Keratinocyte (primary cell): ENCODE data around the gene SLC34A2. TPM values are rescaled to one million over a fixed set of nuclear protein-coding genes. Genes with fewer than 3 reads are reported as not detected.

Source experiments
- DNase-seq: peaks from one replicate; pipeline ENCODE4 v3.0.0-alpha.2; 2011; ENCODE audit warnings: low read depth, missing footprints, low spot score
- FAIRE-seq: peaks from 2 replicates; lab custom pipeline; 2011; peaks lifted over from hg19 to GRCh38; lab: Jason Lieb, UNC
- H2AFZ ChIP-seq: 2 replicates; pipeline ENCODE4 v1.6.0; 2012; ENCODE audit warnings: low read length, control low read depth, inconsistent platforms; ENCODE audit not compliant: control insufficient read depth
- H3K27ac ChIP-seq: 2 replicates; pipeline ENCODE4 v1.5.1; 2011; ENCODE audit warnings: low read length; ENCODE audit not compliant: control insufficient read depth, insufficient read depth
- H3K27me3 ChIP-seq: 3 replicates; pipeline ENCODE4 v1.6.0; 2011; ENCODE audit warnings: low read length; ENCODE audit not compliant: control insufficient read depth, insufficient read depth; ENCODE audit errors: extremely low read depth
- H3K36me3 ChIP-seq, 2 experiments: 2 replicates in 1 of 2; 3 replicates in 1 of 2; pipeline ENCODE4 v1.5.1; 2011; ENCODE audit warnings: low read length in 2 of 2, mild to moderate bottlenecking in 1 of 2; ENCODE audit not compliant: control insufficient read depth in 2 of 2, insufficient read depth in 2 of 2; ENCODE audit errors: extremely low read depth in 1 of 2
- H3K4me1 ChIP-seq: 3 replicates; pipeline ENCODE4 v1.5.1; 2011; ENCODE audit warnings: low read length; ENCODE audit not compliant: control insufficient read depth, insufficient read depth; ENCODE audit errors: extremely low read depth
- H3K4me2 ChIP-seq: 3 replicates; pipeline ENCODE4 v1.6.0; 2011; ENCODE audit warnings: low read depth, low read length; ENCODE audit not compliant: control insufficient read depth, insufficient read depth; ENCODE audit errors: extremely low read depth
- H3K4me3 ChIP-seq, 3 experiments: fragments of 200-600 bp in 1 of 3; sonication (generic) in 1 of 3; 2 replicates in 2 of 3; 3 replicates in 1 of 3; pipeline ENCODE4 v1.5.1; 2011 to 2016; ENCODE audit warnings: low read length in 3 of 3, mild to moderate bottlenecking in 3 of 3, control low read depth in 2 of 3, inconsistent platforms in 1 of 3, low read depth in 1 of 3, mixed read lengths in 1 of 3, mixed run types in 1 of 3, moderate library complexity in 1 of 3; ENCODE audit not compliant: control insufficient read depth in 2 of 3, insufficient read depth in 2 of 3; ENCODE audit errors: extremely low read depth in 1 of 3
- H3K79me2 ChIP-seq: 2 replicates; pipeline ENCODE4 v1.6.0; 2012; ENCODE audit warnings: low read length; ENCODE audit not compliant: control insufficient read depth, insufficient read depth
- H3K9ac ChIP-seq: 3 replicates; pipeline ENCODE4 v1.6.0; 2011; ENCODE audit warnings: low read length; ENCODE audit not compliant: control insufficient read depth, insufficient read depth; ENCODE audit errors: extremely low read depth
- H3K9me1 ChIP-seq: 3 replicates; pipeline ENCODE4 v1.6.0; 2011; ENCODE audit warnings: low read length; ENCODE audit not compliant: control insufficient read depth, insufficient read depth; ENCODE audit errors: extremely low read depth
- H3K9me3 ChIP-seq: 2 replicates; pipeline ENCODE4 v1.5.1; 2012; ENCODE audit warnings: low read depth, low read length; ENCODE audit not compliant: control insufficient read depth
- H4K20me1 ChIP-seq: 3 replicates; pipeline ENCODE4 v1.6.0; 2011; ENCODE audit warnings: low read length; ENCODE audit not compliant: control insufficient read depth, insufficient read depth; ENCODE audit errors: extremely low read depth
- EZH2 ChIP-seq: IDR thresholded peaks from one replicate; pipeline ENCODE4 v1.6.1; 2012; ENCODE audit warnings: inconsistent platforms, mild to moderate bottlenecking, low read length, moderate library complexity
- dilution Hi-C: fragments of 300-500 bp; cut with MboI; formaldehyde crosslinking; loops from one replicate; pipeline ENCODE4 v1.7.0; 2020; ENCODE audit warnings: low sequenced_read_pairs; ENCODE audit not compliant: extremely low pct_ligation_motif_present
- polyA plus RNA-seq, 5 experiments: library from polyadenylated mRNA; depleted of rRNA in 3 of 5; stranded (reverse) in 3 of 5; stranded (forward) in 1 of 5; unstranded in 1 of 5; fragments of >200 nt; gene quantifications; 1 replicate in 1 of 5; 2 replicates in 3 of 5; 3 replicates in 1 of 5; pipeline versions ENCODE4 v1.2.1 to v1.2.3, GENCODE V29; 2011 to 2012; ENCODE audit warnings: missing spikeins in 2 of 5, low read depth in 1 of 5, low replicate concordance in 1 of 5
- TF ChIP-seq, protein P1 (sequence below), 3 experiments: IDR thresholded peaks in 1 of 3; conservative IDR thresholded peaks in 1 of 3; optimal IDR thresholded peaks in 1 of 3; 2 replicates in 2 of 3; 3 replicates in 1 of 3; pipeline versions ENCODE3 to v1.5.1; 2011; ENCODE audit warnings: low read length in 3 of 3, mild to moderate bottlenecking in 3 of 3, moderate library complexity in 2 of 3, control low read depth in 1 of 3, inconsistent platforms in 1 of 3; ENCODE audit not compliant: insufficient read depth in 2 of 3; ENCODE audit errors: extremely low read depth in 1 of 3

Gene SLC34A2
- polyA plus RNA-seq, 1 donor (not counting 4 experiments of a cell fraction or from before 2014, with no cell fraction given), result not detected

GRCh38 chr4:25672756-25673155, 17.1 kb downstream of the SLC34A2 start:
- no peak overlapping the region for H3K4me2 ChIP-seq
- no peak overlapping the region for H3K27ac ChIP-seq
- H3K4me1 ChIP-seq, result no peaks in the 10 kb centered on the region
- H3K36me3 ChIP-seq, result no peaks in the 10 kb centered on the region
- dilution Hi-C loops, result no loop called here
- no peak overlapping the region for H2AFZ ChIP-seq
- no peaks in the 10 kb centered on the region for H4K20me1 ChIP-seq
- FAIRE-seq (no peak), DNase-seq (no peak)
- no peak for TF ChIP-seq EZH2
- TF ChIP-seq, protein P1, sequence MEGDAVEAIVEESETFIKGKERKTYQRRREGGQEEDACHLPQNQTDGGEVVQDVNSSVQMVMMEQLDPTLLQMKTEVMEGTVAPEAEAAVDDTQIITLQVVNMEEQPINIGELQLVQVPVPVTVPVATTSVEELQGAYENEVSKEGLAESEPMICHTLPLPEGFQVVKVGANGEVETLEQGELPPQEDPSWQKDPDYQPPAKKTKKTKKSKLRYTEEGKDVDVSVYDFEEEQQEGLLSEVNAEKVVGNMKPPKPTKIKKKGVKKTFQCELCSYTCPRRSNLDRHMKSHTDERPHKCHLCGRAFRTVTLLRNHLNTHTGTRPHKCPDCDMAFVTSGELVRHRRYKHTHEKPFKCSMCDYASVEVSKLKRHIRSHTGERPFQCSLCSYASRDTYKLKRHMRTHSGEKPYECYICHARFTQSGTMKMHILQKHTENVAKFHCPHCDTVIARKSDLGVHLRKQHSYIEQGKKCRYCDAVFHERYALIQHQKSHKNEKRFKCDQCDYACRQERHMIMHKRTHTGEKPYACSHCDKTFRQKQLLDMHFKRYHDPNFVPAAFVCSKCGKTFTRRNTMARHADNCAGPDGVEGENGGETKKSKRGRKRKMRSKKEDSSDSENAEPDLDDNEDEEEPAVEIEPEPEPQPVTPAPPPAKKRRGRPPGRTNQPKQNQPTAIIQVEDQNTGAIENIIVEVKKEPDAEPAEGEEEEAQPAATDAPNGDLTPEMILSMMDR (optimal IDR thresholded peaks at IDR 0.05 in 1 of 3, IDR thresholded peaks at IDR 0.05 in 1 of 3, conservative IDR thresholded peaks at IDR 0.05 in 1 of 3; ENCODE audit: extremely low read depth in 1 of 3, insufficient read depth in 2 of 3, low read length in 3 of 3), result no peak
- H3K9me1 ChIP-seq, result no peaks in the 10 kb centered on the region
- H3K9me3 ChIP-seq, result no peaks in the 10 kb centered on the region
- H3K79me2 ChIP-seq, result no peaks in the 10 kb centered on the region
- H3K4me3 ChIP-seq, result no peak overlapping the region
- peaks cover 12% of the 10 kb centered on the region for H3K27me3 ChIP-seq
- H3K9ac ChIP-seq, result no peak overlapping the region

- no peaks in the 10 kb centered on the region for H3K36me3 ChIP-seq
- H3K79me2 ChIP-seq, result no peaks in the 10 kb centered on the region
- H4K20me1 ChIP-seq, result no peaks in the 10 kb centered on the region
- no peaks in the 10 kb centered on the region for H3K4me1 ChIP-seq
- H3K27ac ChIP-seq, result no peak overlapping the region
- DNase-seq, result no peak
- no peak overlapping the region for H3K4me3 ChIP-seq
- H3K9me3 ChIP-seq, result no peaks in the 10 kb centered on the region
- no peaks in the 10 kb centered on the region for H3K9me1 ChIP-seq
- no peak overlapping the region for H2AFZ ChIP-seq
- no peak overlapping the region for H3K9ac ChIP-seq
- TF ChIP-seq EZH2, result no peak
- TF ChIP-seq, protein P1 (optimal IDR thresholded peaks at IDR 0.05 in 1 of 3, IDR thresholded peaks at IDR 0.05 in 1 of 3, conservative IDR thresholded peaks at IDR 0.05 in 1 of 3; ENCODE audit: extremely low read depth in 1 of 3, insufficient read depth in 2 of 3, low read length in 3 of 3), result no peak
- peaks cover 10% of the 10 kb centered on the region for H3K27me3 ChIP-seq
- no peak overlapping the region for H3K4me2 ChIP-seq
- FAIRE-seq, result no peak
- dilution Hi-C loops, result no loop called here
Measured at GRCh38 chr4:25674386-25674785, 18.7 kb downstream of the SLC34A2 start.
